GM20000 (cell line): ENCODE data around the gene MAPK9.

Experiments used
- DNase-seq: peaks from one replicate; pipeline ENCODE4 v3.0.0; 2012; ENCODE audit warnings: low spot score
- CTCF ChIP-seq: IDR thresholded peaks from 2 replicates; pipeline ENCODE4 v1.5.1; 2012; ENCODE audit warnings: mild to moderate bottlenecking, control low read depth; ENCODE audit errors: extremely low read depth, missing control alignments

MAPK9 gene

DNA sequence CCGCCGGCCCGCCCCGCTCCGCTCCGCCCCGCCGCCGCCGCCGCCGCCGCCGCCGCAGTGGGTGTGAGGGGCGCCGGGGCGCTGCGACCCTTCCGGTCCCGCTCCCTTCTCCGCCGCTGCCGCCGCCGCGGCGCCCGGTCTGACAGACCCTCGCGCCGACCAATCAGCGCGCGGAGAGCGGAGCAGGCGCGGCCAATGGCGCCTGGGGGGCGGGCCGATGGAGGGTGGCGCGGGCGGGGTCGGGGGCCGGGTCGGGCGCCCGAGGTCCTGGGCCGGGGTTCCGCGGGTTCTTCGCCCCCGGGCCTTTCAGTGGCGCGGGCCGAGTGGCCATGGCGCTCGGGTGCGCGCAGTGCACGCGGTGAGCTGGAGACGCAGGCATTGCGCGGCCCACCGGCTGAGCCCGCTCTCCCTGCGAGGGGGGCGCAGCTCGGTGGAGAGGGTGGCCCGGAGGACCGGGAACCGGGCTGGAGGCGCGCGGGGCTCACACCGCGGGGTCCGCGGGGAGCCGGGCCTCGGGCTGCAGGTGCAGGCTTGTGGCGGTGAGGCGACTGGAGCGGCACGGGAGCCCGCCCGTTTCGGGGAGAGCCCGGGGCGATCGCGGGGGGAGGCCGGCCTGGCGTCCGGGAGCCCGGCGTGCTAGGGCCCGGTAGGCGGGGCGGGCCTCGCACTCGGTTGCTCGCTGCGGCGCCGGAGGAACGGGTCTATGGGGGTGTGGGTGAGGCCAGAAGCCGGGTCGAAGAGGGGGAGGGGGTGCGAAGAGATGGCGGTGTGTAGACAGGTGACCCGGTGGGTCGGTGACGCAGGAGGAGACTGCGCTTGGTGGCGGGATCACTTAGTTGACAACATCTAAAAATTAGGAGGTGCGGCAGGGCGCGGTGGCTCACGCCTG, at the start of gene MAPK9:
Gene MAPK9 (minus strand): TSS at position 141 of the 889 bp plus-strand sequence. CDS start 11,522 bp downstream, outside the sequence.
- TF ChIP-seq CTCF = no peak
- DNase-seq = peak; percentile 98

GRCh38 chr5:180341595-180341994, 49.7 kb upstream of the MAPK9 start:
- TF ChIP-seq CTCF = no peak
- no peak for DNase-seq

DNA sequence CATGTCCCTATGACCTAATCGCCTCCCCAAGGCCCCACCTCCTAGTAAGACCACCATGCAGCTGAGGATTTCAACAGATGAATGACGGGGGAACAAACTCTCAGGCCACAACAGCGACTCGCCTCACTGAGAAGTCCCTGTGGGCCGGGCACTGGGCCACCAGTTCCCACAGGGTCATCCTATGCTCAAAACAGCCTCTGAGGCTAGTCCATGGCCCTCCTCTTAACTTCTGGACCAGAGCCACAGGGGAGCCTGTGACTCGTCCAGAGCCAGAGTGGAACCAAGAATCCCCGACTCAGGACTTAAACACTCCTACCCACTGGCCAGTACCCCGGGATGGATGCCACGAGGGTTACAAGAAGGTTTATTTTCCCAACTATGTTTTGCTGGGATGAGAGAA, 49.0 kb upstream of the MAPK9 start:
- DNase-seq = no peak
- no peak for TF ChIP-seq CTCF

DNA sequence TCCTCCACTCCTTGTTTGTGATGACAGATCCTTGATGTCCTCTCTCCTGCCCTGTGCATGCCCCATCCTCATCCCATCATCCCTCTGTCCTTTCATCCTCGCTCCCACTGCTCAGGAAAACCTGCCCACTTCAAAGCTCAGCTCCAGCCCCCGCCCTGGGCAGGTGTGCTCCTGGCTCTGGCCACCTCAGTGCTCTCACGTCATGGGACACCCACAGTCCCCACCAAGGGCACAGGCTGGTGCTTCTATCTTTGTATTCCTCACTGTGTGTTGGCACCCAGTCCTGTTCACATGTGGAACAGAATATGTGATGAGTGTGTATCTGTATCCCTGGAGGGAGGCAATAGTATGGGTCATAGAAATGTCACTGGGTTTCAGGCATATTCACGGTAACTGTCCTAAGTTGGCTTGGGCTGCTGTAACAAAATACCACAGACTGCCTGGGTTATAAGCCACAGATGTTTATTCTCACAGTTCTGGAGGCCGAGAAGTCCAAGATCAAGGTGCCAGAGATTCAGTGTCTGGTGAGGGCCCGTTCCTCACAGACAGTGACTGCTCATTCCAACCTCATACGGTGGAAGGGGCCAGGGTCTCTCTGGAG, 47.8 kb upstream of the MAPK9 start:
- no peak for TF ChIP-seq CTCF
- no peak for DNase-seq

GRCh38 chr5:180338001-180338707, 46.3 kb upstream of the MAPK9 start:
- DNase-seq = no peak
- TF ChIP-seq CTCF = no peak

DNA sequence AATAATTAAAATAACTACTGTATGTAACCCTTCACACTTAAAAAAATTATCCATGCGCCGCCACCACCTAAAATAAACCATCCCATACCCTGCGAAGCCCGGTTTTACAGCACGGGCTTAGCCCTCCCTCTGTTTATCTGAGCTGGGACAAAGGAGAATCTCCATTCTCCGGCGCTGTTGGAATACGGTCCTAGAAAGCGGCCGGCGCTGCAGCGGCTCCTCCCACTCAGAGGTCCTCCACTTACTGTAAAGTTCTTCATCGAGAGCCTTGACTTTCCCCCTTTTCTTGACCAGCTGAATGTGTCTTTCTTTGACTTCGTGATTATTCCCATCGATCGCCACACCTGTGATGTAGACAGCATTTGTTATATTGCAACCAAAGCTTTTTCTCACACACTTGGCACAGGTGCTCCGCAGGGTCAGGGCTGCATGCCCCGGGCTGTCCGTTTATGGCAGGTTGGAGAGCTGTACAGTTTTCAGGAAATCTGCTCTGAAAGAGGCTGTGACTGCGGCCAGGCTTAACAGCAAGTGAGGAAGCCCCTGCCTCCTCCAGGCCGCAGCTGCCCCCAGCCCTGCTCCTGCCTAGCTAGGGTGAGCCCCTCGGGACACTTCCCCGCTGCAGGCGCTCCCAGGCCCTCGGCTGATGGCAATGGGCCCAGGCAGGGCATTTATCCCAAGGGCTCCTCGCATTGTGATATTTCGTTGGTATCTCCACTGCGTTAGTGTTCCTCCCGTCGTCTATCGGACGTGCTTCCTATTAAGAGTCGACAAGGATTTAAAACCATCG, 44.5 kb upstream of the MAPK9 start:
- no peak for TF ChIP-seq CTCF
- no peak for DNase-seq
